Transverse colon (tissue), 4 donors: ENCODE data around the gene HMGN1. TPM values are rescaled to one million over a fixed set of nuclear protein-coding genes. Genes with fewer than 3 reads are reported as not detected.

Source experiments
- DNase-seq: peaks from one replicate; pipeline ENCODE4 v3.0.0-alpha.2; 2019
- H3K27ac ChIP-seq, 4 donors: fragments of 200-600 bp; sonication (generic); 2 replicates each; pipeline ENCODE4 v1.5.1; 2016 to 2018; ENCODE audit warnings: inconsistent platforms in 4 of 4
- H3K27me3 ChIP-seq: fragments of 200-600 bp; sonication (generic); 2 replicates; pipeline ENCODE4 v1.5.1; 2017; ENCODE audit warnings: inconsistent platforms
- H3K36me3 ChIP-seq, 4 donors: fragments of 200-600 bp; sonication (generic); 2 replicates each; pipeline ENCODE4 v1.5.1; 2017 to 2019; ENCODE audit warnings: inconsistent platforms in 4 of 4
- H3K4me1 ChIP-seq, 4 donors: fragments of 200-600 bp; sonication (generic); 2 replicates each; pipeline ENCODE4 v1.5.1; 2017 to 2020; ENCODE audit warnings: inconsistent platforms in 4 of 4
- H3K4me3 ChIP-seq, 4 donors: fragments of 200-600 bp; sonication (generic); 1 replicate in 1 of 4; 2 replicates in 3 of 4; pipeline versions ENCODE4 v1.5.1 to v1.6.1; 2017 to 2019; ENCODE audit warnings: inconsistent platforms in 4 of 4
- H3K9me3 ChIP-seq, 2 donors: fragments of 200-600 bp; sonication (generic); 2 replicates each; pipeline ENCODE4 v1.5.1; 2017 to 2019; ENCODE audit warnings: inconsistent platforms in 2 of 2
- EP300 ChIP-seq: sonication (generic); formaldehyde crosslinking; IDR thresholded peaks from one replicate; pipeline ENCODE4 v1.6.1; 2017; ENCODE audit warnings: antibody characterized with exemption, low read depth
- POLR2A ChIP-seq: fragments of 450-650 bp; IDR thresholded peaks from one replicate; pipeline ENCODE4 v1.6.1; 2016; ENCODE audit warnings: antibody characterized with exemption, mild to moderate bottlenecking, moderate library complexity
- POLR2AphosphoS5 ChIP-seq, 3 donors: sonication (generic); formaldehyde crosslinking; IDR thresholded peaks; one replicate each; pipeline ENCODE4 v1.6.1; 2016; ENCODE audit warnings: antibody characterized with exemption in 3 of 3
- WGBS, 2 donors: methylation state at CpG; one replicate each; pipeline ENCODE4 v1.1.5; 2018; ENCODE audit warnings: low coverage in 1 of 2; 5-methylcytosine and 5-hydroxymethylcytosine counted together
- in situ Hi-C, 4 donors: fragments of 200-750 bp; cut with MboI; loops; one replicate each; pipeline versions ENCODE4 v1.15.0 to v1.15.1; 2017; ENCODE audit warnings: low sequenced_read_pairs in 3 of 4, low pct_ligation_motif_present in 1 of 4, low pct_unique_long_range_greater_than_20kb in 1 of 4
- intact Hi-C: fragments of 100-400 bp; cut with DNase I; formaldehyde crosslinking; loops from one replicate; pipeline ENCODE4 v1.15.1; 2023; ENCODE audit warnings: low total_unique reads
- total RNA-seq, 4 donors: library from RNA; depleted of rRNA; stranded (reverse); fragments of >200 nt; gene quantifications; one replicate each; pipeline ENCODE4 v1.1.0, GENCODE V29; 2016
- TF ChIP-seq, protein P1 (sequence below), 5 experiments: fragments of 200-600 bp in 3 of 5; fragments of 450-650 bp in 2 of 5; sonication (generic) in 3 of 5; IDR thresholded peaks; 1 replicate in 2 of 5; 2 replicates in 3 of 5; pipeline ENCODE4 v1.5.1; 2016 to 2017; ENCODE audit warnings: antibody characterized with exemption in 5 of 5, inconsistent platforms in 3 of 5, mild to moderate bottlenecking in 2 of 5, moderate library complexity in 1 of 5

HMGN1 gene, protein sequence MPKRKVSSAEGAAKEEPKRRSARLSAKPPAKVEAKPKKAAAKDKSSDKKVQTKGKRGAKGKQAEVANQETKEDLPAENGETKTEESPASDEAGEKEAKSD
- total RNA-seq, result 100 to 1,000 TPM in 2 of 4 donors, 10 to 100 TPM in 2; 51.1 to 277 (median 99.7) TPM

DNA sequence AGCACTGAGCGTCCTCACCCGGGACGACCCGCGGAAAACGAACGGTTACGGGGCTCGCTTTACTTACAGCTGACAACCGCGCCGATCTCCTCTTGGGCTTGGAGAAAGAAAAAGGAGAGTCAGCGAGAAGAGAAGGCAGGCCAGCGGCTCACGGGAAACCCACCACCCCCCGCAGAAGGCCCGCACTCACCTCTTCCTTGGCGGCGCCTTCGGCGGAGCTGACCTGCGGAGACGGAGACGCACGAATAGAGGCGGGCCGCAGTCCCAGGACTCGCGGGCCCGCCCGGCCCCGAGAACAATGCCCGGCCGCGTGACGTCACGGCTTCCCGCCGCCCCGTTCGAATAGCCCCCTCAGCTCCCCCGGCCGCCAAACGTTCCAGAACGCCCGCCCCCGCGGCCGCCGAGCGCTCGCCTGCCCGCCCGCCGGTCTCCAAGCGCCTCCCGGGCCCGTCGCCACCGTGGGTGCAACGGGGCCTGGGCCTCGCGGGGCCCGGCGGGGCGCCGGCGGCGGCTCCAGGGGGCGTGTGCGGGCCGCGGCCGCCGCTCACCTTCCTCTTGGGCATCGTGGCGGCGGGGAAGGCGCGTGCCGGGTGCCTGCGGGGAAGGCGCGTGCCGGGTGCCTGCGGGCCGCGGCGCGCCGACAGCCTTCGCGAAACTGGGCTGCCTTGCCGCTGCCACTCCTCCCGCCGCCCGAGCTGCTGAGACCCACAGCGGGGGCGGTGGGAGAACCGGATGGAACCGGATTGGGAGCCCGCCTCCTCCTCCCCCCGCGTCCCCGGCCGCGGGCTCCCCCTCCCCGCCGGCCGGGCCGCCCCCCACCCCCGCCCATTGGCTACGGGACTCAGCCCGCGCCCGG is at the start of gene HMGN1:
Gene HMGN1 (minus strand): TSS at position 734 of the 856 bp plus-strand sequence. CDS start 171 bp downstream, at position 563.
- WGBS, 2 donors, result 0% methylated on average over 27 of the region's 116 CpGs; no CpG with 5 or more reads in 1 of the 2 donors
- in situ Hi-C loops, result no loop called here
- Histone ChIP-seq H3K4me3 (peak within 1 kb of the TSS; percentile 58 to 87 (median 73)), H3K27ac (peak within 1 kb of the TSS; percentile 94 to 98 (median 96)), H3K27me3 (no peaks in the 10 kb centered on the region), H3K4me1 (peaks cover 12 to 38% (median 25%) of the 10 kb centered on the region in 4 donors), H3K9me3 (no peaks in the 10 kb centered on the region), H3K36me3 (peaks cover 0 to 12% (median 3%) of the 10 kb centered on the region in 4 donors)
- intact Hi-C loops, result loop anchor here (1.0 to 5.0 kb wide), 2 partner anchors 34 to 39 kb away; no protein-coding TSS in a partner anchor
- DNase-seq, result peak; percentile 88
- TF ChIP-seq, protein P1, sequence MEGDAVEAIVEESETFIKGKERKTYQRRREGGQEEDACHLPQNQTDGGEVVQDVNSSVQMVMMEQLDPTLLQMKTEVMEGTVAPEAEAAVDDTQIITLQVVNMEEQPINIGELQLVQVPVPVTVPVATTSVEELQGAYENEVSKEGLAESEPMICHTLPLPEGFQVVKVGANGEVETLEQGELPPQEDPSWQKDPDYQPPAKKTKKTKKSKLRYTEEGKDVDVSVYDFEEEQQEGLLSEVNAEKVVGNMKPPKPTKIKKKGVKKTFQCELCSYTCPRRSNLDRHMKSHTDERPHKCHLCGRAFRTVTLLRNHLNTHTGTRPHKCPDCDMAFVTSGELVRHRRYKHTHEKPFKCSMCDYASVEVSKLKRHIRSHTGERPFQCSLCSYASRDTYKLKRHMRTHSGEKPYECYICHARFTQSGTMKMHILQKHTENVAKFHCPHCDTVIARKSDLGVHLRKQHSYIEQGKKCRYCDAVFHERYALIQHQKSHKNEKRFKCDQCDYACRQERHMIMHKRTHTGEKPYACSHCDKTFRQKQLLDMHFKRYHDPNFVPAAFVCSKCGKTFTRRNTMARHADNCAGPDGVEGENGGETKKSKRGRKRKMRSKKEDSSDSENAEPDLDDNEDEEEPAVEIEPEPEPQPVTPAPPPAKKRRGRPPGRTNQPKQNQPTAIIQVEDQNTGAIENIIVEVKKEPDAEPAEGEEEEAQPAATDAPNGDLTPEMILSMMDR (IDR thresholded peaks at IDR 0.05), result no peak
- TF ChIP-seq EP300 (no peak), POLR2AphosphoS5 (IDR thresholded peaks at IDR 0.05) (peak; percentile 66 to 84 (median 72)), POLR2A (peak; percentile 53)

DNA sequence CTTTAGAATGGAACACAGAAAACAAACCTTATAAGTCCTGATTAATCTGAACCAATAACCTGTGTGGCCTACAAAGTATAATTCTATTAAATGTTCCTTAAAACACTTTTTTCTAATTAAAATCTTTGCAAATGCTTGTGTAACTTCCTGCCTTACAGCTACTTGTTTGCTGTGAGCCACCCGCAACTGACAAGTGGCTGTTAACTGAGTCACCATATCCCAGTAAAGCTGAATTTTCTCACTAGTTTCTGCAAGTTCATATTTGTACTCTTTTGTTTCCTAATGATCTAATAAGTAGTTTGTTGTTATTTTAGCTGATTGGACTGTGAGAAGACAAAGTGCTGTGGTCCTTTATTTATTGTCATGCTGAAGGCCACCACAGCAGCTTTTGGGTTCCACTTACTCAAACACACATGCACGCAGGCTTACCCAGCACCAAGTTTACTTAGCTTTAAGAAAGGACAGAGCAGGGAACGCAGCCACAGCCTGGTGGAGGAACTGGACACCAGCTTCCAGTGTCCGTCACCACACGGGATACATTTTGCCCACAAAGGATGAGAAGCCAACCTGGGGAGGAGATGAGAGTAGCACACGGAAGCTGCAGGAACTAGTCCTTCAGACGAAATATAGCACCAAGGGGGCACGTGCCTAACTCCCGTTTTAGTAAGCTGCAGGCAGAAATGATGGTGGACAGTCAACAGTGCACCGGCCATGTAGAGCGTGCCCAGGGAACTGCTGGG is 48.9 kb upstream of the HMGN1 start:
- H3K9me3 ChIP-seq, result no peaks in the 10 kb centered on the region
- intact Hi-C loops (no loop called here), in situ Hi-C loops (loop anchor here in 1 of 4 donors (25.0 kb wide), 1 partner anchor 211 kb away; the partner anchor contains the start of gene PSMG1)
- H3K27ac ChIP-seq, result no peak overlapping the region
- H3K4me3 ChIP-seq, result no peak overlapping the region
- H3K4me1 ChIP-seq, result no peaks in the 10 kb centered on the region
- TF ChIP-seq, protein P1 (IDR thresholded peaks at IDR 0.05), result no peak
- no peak for TF ChIP-seq POLR2AphosphoS5 (IDR thresholded peaks at IDR 0.05)
- no peak for TF ChIP-seq EP300
- TF ChIP-seq POLR2A, result no peak
- H3K27me3 ChIP-seq, result no peaks in the 10 kb centered on the region
- WGBS, 2 donors, result 92 to 100% methylated on average over 1 to 11 of the region's 11 CpGs
- H3K36me3 ChIP-seq, result peaks cover 0 to 21% (median 6%) of the 10 kb centered on the region in 4 donors
- no peak for DNase-seq

DNA sequence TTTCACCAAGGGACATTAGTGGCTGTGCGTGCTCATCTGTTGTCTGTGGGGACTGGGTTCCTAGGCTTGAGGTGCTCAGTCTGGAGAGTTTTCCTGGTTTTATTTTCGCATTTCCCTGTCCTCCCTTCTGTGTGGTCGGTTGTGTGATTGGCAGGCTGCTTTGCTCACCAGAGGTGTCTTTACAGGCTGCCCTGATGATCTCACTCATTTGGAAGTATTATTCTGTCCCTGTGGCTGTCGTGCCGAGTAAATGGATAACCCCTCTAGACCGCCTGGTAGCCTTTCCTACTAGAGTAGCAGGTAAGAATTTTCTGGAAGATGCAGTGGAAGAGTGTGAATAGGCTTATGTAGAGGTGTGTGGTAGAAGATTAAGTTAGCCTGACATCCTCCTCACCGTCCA is 44.1 kb upstream of the HMGN1 start:
- WGBS, 2 donors, result 93 to 100% methylated on average over 4 to 7 of the region's 7 CpGs
- in situ Hi-C loops, result loop anchor here in 1 of 4 donors (25.0 kb wide), 1 partner anchor 206 kb away; the partner anchor contains the start of gene PSMG1
- intact Hi-C loops, result no loop called here
- H3K27me3 ChIP-seq, result no peaks in the 10 kb centered on the region
- no peaks in the 10 kb centered on the region for H3K9me3 ChIP-seq
- H3K4me3 ChIP-seq, result no peak overlapping the region
- peaks cover 0 to 33% (median 14%) of the 10 kb centered on the region in 4 donors for H3K36me3 ChIP-seq
- no peak for DNase-seq
- H3K4me1 ChIP-seq, result peaks cover 0 to 12% (median 9%) of the 10 kb centered on the region in 4 donors
- TF ChIP-seq EP300, result no peak
- TF ChIP-seq, protein P1 (IDR thresholded peaks at IDR 0.05), result no peak
- no peak for TF ChIP-seq POLR2AphosphoS5 (IDR thresholded peaks at IDR 0.05)
- TF ChIP-seq POLR2A, result no peak
- H3K27ac ChIP-seq, result no peak overlapping the region
